Esophagus squamous epithelium (tissue), 5 donors: ENCODE measurements around the gene DUS3L. TPM values are rescaled to one million over a fixed set of nuclear protein-coding genes. Genes with fewer than 3 reads are reported as not detected.
A peak's percentile ranks its signal among the peaks of the same experiment; 100 is the strongest.

ENCODE experiments used
- DNase-seq: peaks from one replicate; lab custom pipeline; 2025; lab: John Stamatoyannopoulos, UW
- H3K27ac ChIP-seq, 4 donors: fragments of 200-600 bp; sonication (generic); one replicate each; pipeline ENCODE4 v1.5.1; 2016 to 2019; ENCODE audit warnings: mild to moderate bottlenecking in 1 of 4
- H3K27me3 ChIP-seq, 4 donors: fragments of 200-600 bp; sonication (generic); 1 replicate in 3 of 4; 2 replicates in 1 of 4; pipeline versions ENCODE4 v1.5.1 to v1.6.0; 2017 to 2021; ENCODE audit warnings: antibody characterized with exemption in 1 of 4
- H3K36me3 ChIP-seq, 3 donors: fragments of 200-600 bp; sonication (generic); one replicate each; pipeline ENCODE4 v1.5.1; 2016 to 2019
- H3K4me1 ChIP-seq, 3 donors: fragments of 200-600 bp; sonication (generic); one replicate each; pipeline ENCODE4 v1.5.1; 2017 to 2019
- H3K4me3 ChIP-seq, 4 donors: fragments of 200-600 bp; sonication (generic); 1 replicate in 3 of 4; 2 replicates in 1 of 4; pipeline ENCODE4 v1.5.1; 2016 to 2019; ENCODE audit warnings: mild to moderate bottlenecking in 2 of 4, moderate library complexity in 1 of 4
- H3K9me3 ChIP-seq, 3 donors: fragments of 200-600 bp; sonication (generic); one replicate each; pipeline ENCODE4 v1.5.1; 2016 to 2019
- CTCF ChIP-seq, 6 experiments: fragments of 450-650 bp in 4 of 6; fragments of 200-600 bp in 2 of 6; sonication (generic) in 2 of 6; IDR thresholded peaks; one replicate each; pipeline ENCODE4 v1.5.1; 2016 to 2019; ENCODE audit warnings: antibody characterized with exemption in 6 of 6, mild to moderate bottlenecking in 4 of 6, moderate library complexity in 4 of 6
- POLR2A ChIP-seq, 4 donors: fragments of 450-650 bp; IDR thresholded peaks; one replicate each; pipeline ENCODE4 v1.6.1; 2017; ENCODE audit warnings: antibody characterized with exemption in 4 of 4, mild to moderate bottlenecking in 4 of 4, moderate library complexity in 3 of 4
- WGBS, 2 donors: methylation state at CpG; one replicate each; pipeline ENCODE4 v1.1.5; 2018; 5-methylcytosine and 5-hydroxymethylcytosine counted together
- intact Hi-C: fragments of 100-400 bp; cut with DNase I; formaldehyde crosslinking; loops from one replicate; pipeline ENCODE4 v1.15.0; 2022
- total RNA-seq, 4 donors: library from RNA; depleted of rRNA; stranded (reverse); fragments of >200 nt; gene quantifications; one replicate each; pipeline ENCODE4 v1.1.0, GENCODE V29; 2016
- donor health status: DM: yes; HTN: yes; CAD: no.

DUS3L gene
- total RNA-seq, 4 donors from 2014 or later: 19.2 to 45.8 (median 39.4) TPM

GRCh38 chr19:5793188-5793587 is 2.2 kb upstream of the DUS3L start:
- no peaks in the 10 kb centered on the region for H3K27me3 ChIP-seq
- H3K4me3 ChIP-seq: no peak overlapping the region
- no peaks in the 10 kb centered on the region for H3K9me3 ChIP-seq
- H3K27ac ChIP-seq: no peak overlapping the region
- H3K4me1 ChIP-seq: peaks cover 13 to 30% (median 15%) of the 10 kb centered on the region in 3 donors
- peaks cover 10 to 19% (median 17%) of the 10 kb centered on the region in 3 donors for H3K36me3 ChIP-seq
- TF ChIP-seq CTCF (IDR thresholded peaks at IDR 0.05) (no peak), POLR2A (IDR thresholded peaks at IDR 0.05) (no peak)
- intact Hi-C loops: no loop called here
- no peak for DNase-seq
- WGBS, 2 donors: 77 to 88% methylated on average over 2 to 3 of the region's 3 CpGs

- intact Hi-C loops: no loop called here
- Histone ChIP-seq H3K4me1 (peaks cover 13 to 30% (median 15%) of the 10 kb centered on the region in 3 donors), H3K36me3 (peaks cover 19 to 28% (median 26%) of the 10 kb centered on the region in 3 donors), H3K27ac (no peak overlapping the region), H3K9me3 (no peaks in the 10 kb centered on the region), H3K27me3 (no peaks in the 10 kb centered on the region), H3K4me3 (no peak overlapping the region)
- TF ChIP-seq POLR2A (IDR thresholded peaks at IDR 0.05) (no peak), CTCF (IDR thresholded peaks at IDR 0.05) (no peak)
- no peak for DNase-seq
- 84 to 88% methylated on average over 18 of the region's 18 CpGs for WGBS, 2 donors
Observed at GRCh38 chr19:5792224-5792623, 1.3 kb upstream of the DUS3L start.

GRCh38 chr19:5789886-5790558 is 941 bp downstream of the DUS3L start:
- peaks cover 13 to 29% (median 15%) of the 10 kb centered on the region in 3 donors for H3K4me1 ChIP-seq
- H3K27me3 ChIP-seq: no peaks in the 10 kb centered on the region
- peak overlapping the region; percentile 97 to 99 (median 98) for H3K27ac ChIP-seq
- DNase-seq: no peak
- H3K9me3 ChIP-seq: no peaks in the 10 kb centered on the region
- peaks cover 41 to 50% (median 48%) of the 10 kb centered on the region in 3 donors for H3K36me3 ChIP-seq
- intact Hi-C loops: no loop called here
- TF ChIP-seq CTCF (IDR thresholded peaks at IDR 0.05): no peak
- no peak for TF ChIP-seq POLR2A (IDR thresholded peaks at IDR 0.05)
- peak overlapping the region; percentile 74 to 89 (median 81) for H3K4me3 ChIP-seq
- 34 to 61% methylated on average over 24 to 26 of the region's 26 CpGs for WGBS, 2 donors

GRCh38 chr19:5789351-5789761 is 1.6 kb downstream of the DUS3L start:
- H3K36me3 ChIP-seq: peaks cover 43 to 57% (median 51%) of the 10 kb centered on the region in 3 donors
- peak overlapping the region in 3 of 4 donors; percentile 24 to 98 (median 97) for H3K27ac ChIP-seq
- H3K4me3 ChIP-seq: peak overlapping the region in 2 of 4 donors; percentile 74 to 86
- peaks cover 13 to 22% (median 15%) of the 10 kb centered on the region in 3 donors for H3K4me1 ChIP-seq
- WGBS, 2 donors: no CpG with 5 or more reads among the region's 39 CpGs
- intact Hi-C loops: no loop called here
- no peak for TF ChIP-seq POLR2A (IDR thresholded peaks at IDR 0.05)
- TF ChIP-seq CTCF (IDR thresholded peaks at IDR 0.05): no peak
- no peak for DNase-seq
- no peaks in the 10 kb centered on the region for H3K27me3 ChIP-seq
- H3K9me3 ChIP-seq: no peaks in the 10 kb centered on the region

- Histone ChIP-seq H3K4me1 (peaks cover 13 to 18% (median 15%) of the 10 kb centered on the region in 3 donors), H3K27me3 (no peaks in the 10 kb centered on the region), H3K9me3 (no peaks in the 10 kb centered on the region), H3K4me3 (no peak overlapping the region), H3K36me3 (peaks cover 43 to 66% (median 51%) of the 10 kb centered on the region in 3 donors), H3K27ac (no peak overlapping the region)
- 92 to 96% methylated on average over 4 to 5 of the region's 5 CpGs for WGBS, 2 donors
- no peak for DNase-seq
- TF ChIP-seq POLR2A (IDR thresholded peaks at IDR 0.05): no peak
- TF ChIP-seq CTCF (IDR thresholded peaks at IDR 0.05): no peak
- intact Hi-C loops: no loop called here
Observed at GRCh38 chr19:5788422-5788821, 2.5 kb downstream of the DUS3L start.
